DOHH2 (cell line): ENCODE results near the gene SCLY.

Experiments used
- EZH2phosphoT487 ChIP-seq: fragments of 200-600 bp; sonication (generic); IDR thresholded peaks from 2 replicates; pipeline ENCODE4 v1.6.1; 2017; ENCODE audit warnings: borderline replicate concordance, mild to moderate bottlenecking, antibody characterized with exemption, low read length, moderate library complexity, mixed read lengths
- TF ChIP-seq, protein P1 (sequence below): fragments of 200-600 bp; sonication (generic); IDR thresholded peaks from one replicate; pipeline ENCODE4 v1.5.1; 2014; ENCODE audit warnings: antibody characterized with exemption, mild to moderate bottlenecking, low read depth, low read length; ENCODE audit not compliant: poor library complexity, severe bottlenecking

DNA sequence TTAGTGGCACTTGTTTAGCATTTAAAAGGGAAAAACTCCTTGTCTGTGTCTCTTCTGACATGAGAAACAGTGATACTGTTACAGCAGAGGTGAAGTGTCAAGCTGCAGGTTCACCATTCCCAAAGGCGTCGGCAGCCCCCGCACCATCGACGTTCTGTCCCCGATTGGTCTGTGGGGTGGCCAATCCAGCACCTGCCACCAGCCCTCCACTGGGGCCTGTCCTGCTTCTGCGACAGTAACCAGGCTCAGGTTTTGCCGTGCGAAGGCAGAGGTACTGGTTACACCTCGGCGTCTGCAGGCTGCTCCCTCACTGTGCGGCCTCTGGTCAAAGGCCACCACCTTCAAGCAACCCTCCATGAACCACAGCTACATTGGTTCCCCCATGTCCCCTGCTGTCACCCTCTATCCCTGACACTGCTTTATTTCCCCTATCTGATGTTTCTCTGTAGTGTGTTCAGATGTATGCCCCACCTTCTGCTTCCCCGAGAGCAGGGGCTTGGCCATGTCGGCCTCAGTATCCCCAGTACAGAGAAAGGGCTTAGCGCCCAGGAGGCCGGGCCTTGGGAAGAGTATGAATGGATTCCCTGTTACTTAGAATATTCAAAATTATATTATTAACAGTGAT lies 30.7 kb downstream of the SCLY start:
- TF ChIP-seq, protein P1, sequence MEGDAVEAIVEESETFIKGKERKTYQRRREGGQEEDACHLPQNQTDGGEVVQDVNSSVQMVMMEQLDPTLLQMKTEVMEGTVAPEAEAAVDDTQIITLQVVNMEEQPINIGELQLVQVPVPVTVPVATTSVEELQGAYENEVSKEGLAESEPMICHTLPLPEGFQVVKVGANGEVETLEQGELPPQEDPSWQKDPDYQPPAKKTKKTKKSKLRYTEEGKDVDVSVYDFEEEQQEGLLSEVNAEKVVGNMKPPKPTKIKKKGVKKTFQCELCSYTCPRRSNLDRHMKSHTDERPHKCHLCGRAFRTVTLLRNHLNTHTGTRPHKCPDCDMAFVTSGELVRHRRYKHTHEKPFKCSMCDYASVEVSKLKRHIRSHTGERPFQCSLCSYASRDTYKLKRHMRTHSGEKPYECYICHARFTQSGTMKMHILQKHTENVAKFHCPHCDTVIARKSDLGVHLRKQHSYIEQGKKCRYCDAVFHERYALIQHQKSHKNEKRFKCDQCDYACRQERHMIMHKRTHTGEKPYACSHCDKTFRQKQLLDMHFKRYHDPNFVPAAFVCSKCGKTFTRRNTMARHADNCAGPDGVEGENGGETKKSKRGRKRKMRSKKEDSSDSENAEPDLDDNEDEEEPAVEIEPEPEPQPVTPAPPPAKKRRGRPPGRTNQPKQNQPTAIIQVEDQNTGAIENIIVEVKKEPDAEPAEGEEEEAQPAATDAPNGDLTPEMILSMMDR: no peak
- no peak for TF ChIP-seq EZH2phosphoT487
